CD4-positive, alpha-beta T cell (primary cell): ENCODE results near the gene SPECC1. TPM values are rescaled to one million over a fixed set of nuclear protein-coding genes. Genes with fewer than 3 reads are reported as not detected.

Experiments
- ATAC-seq: fragments of 200-7000 bp; cut with Tn5 transposase; one replicate; pipeline ENCODE4 v1.10.0; 2022; ENCODE audit warnings: mild to moderate bottlenecking; ENCODE audit not compliant: poor library complexity
- CTCF ChIA-PET: fragments of 350-600 bp; sonication (Branson Sonifier 250); formaldehyde crosslinking; loops from one replicate; lab custom pipeline; 2021; ENCODE audit warnings: antibody characterized with exemption, inconsistent platforms; lab: Charles Lee
- POLR2A ChIA-PET: fragments of 350-600 bp; sonication (Branson Sonifier 250); formaldehyde crosslinking; loops from one replicate; lab custom pipeline; 2021; ENCODE audit warnings: antibody characterized with exemption, inconsistent platforms; lab: Charles Lee
- DNase-seq, 14 experiments: peaks; one replicate each; pipeline ENCODE4 v3.0.0-alpha.2; 2013 to 2020; ENCODE audit warnings: mixed read lengths in 2 of 14
- H3K27ac ChIP-seq, 2 donors: one replicate each; pipeline versions ENCODE4 v1.5.1 to v1.7.0; 2013; ENCODE audit warnings: low read length in 2 of 2, low read depth in 1 of 2, mild to moderate bottlenecking in 1 of 2
- H3K27me3 ChIP-seq, 2 experiments: 1 replicate in 1 of 2; 2 replicates in 1 of 2; pipeline versions ENCODE4 v1.6.1 to v1.7.0; 2013; ENCODE audit warnings: low read length in 2 of 2, control low read depth in 1 of 2, mild to moderate bottlenecking in 1 of 2, moderate library complexity in 1 of 2; ENCODE audit not compliant: insufficient read depth in 2 of 2, control insufficient read depth in 1 of 2
- H3K36me3 ChIP-seq: one replicate; pipeline ENCODE4 v1.6.1; 2013; ENCODE audit warnings: low read length, control low read depth; ENCODE audit not compliant: insufficient read depth
- H3K4me1 ChIP-seq: one replicate; pipeline ENCODE4 v1.6.1; 2013; ENCODE audit warnings: low read length, control low read depth; ENCODE audit not compliant: insufficient read depth
- H3K4me3 ChIP-seq: one replicate; pipeline ENCODE4 v1.5.1; 2013; ENCODE audit warnings: mild to moderate bottlenecking, low read length, moderate library complexity
- H3K9me3 ChIP-seq, 2 experiments: 1 replicate in 1 of 2; 2 replicates in 1 of 2; pipeline versions ENCODE4 v1.6.1 to v1.7.0; 2013; ENCODE audit warnings: low read length in 2 of 2, mild to moderate bottlenecking in 2 of 2, control low read depth in 1 of 2, moderate library complexity in 1 of 2; ENCODE audit not compliant: control insufficient read depth in 1 of 2, insufficient read depth in 1 of 2
- H3K27ac Mint-ChIP-seq: one replicate; pipeline ENCODE4 v1.8.0; 2020; ENCODE audit warnings: mixed read lengths
- H3K27me3 Mint-ChIP-seq: one replicate; pipeline ENCODE4 v1.8.0; 2021; ENCODE audit warnings: mixed read lengths
- H3K36me3 Mint-ChIP-seq: one replicate; pipeline ENCODE4 v1.8.0; 2021; ENCODE audit warnings: low read depth, mixed read lengths
- H3K4me1 Mint-ChIP-seq: one replicate; pipeline ENCODE4 v1.8.0; 2021; ENCODE audit warnings: low read depth, mixed read lengths
- H3K4me3 Mint-ChIP-seq: one replicate; pipeline ENCODE4 v1.8.0; 2020; ENCODE audit warnings: mild to moderate bottlenecking, mixed read lengths
- H3K9me3 Mint-ChIP-seq: one replicate; pipeline ENCODE4 v1.8.0; 2020; ENCODE audit warnings: mixed read lengths
- intact Hi-C, 2 experiments: fragments of 100-400 bp; cut with DNase I in 1 of 2; cut with micrococcal nuclease in 1 of 2; formaldehyde crosslinking; loops; one replicate each; pipeline versions ENCODE4 v1.15.1 to v1.9.0; 2023 to 2025; cut with DNase I, micrococcal nuclease
- total RNA-seq, 174 experiments: library from RNA in 2 of 174; stranded (reverse) in 2 of 174; gene quantifications; one replicate each; pipeline ENCODE4 v1.2.3 and lab custom pipeline; 2021 to 2026
- TF ChIP-seq, protein P1 (sequence below): fragments of 200-600 bp; IDR thresholded peaks from one replicate; pipeline ENCODE4 v1.8.0; 2022; ENCODE audit warnings: antibody characterized with exemption, mild to moderate bottlenecking

SPECC1 gene
- total RNA-seq, 2 experiments from 2014 or later, result 4.3 to 4.4 TPM

DNA sequence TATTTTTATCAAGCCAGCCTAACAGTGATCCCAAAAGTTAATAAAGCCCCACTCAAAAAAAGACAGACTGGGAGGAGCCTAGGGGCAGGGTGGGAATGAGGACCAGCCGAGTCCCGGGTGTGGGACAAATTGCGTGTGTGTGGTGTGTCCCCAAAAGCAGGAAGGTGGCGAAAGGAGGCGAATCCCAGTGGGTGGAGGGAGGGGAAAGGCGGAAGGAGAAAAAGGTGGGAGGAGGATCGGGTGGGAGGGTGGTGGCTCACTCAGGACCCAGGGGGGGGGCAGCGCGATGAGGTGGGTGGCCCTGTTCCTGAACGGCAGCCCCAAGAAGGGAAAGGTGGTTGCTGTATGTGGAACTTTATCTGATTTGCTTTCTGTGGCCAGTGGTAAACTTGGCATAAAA is 102.4 kb downstream of the SPECC1 start:
- H3K27me3 ChIP-seq, result no peaks in the 10 kb centered on the region
- Mint-ChIP-seq H3K4me1 (no peaks in the 10 kb centered on the region), H3K27me3 (peaks cover 4% of the 10 kb centered on the region), H3K9me3 (no peaks in the 10 kb centered on the region), H3K36me3 (no peaks in the 10 kb centered on the region), H3K27ac (no peak overlapping the region), H3K4me3 (no peak overlapping the region)
- no peak for DNase-seq
- H3K27ac ChIP-seq, result no peak overlapping the region
- POLR2A ChIA-PET, result no interaction called here
- no peaks in the 10 kb centered on the region for H3K36me3 ChIP-seq
- no peak overlapping the region for H3K4me3 ChIP-seq
- ATAC-seq, result no peak
- TF ChIP-seq, protein P1, sequence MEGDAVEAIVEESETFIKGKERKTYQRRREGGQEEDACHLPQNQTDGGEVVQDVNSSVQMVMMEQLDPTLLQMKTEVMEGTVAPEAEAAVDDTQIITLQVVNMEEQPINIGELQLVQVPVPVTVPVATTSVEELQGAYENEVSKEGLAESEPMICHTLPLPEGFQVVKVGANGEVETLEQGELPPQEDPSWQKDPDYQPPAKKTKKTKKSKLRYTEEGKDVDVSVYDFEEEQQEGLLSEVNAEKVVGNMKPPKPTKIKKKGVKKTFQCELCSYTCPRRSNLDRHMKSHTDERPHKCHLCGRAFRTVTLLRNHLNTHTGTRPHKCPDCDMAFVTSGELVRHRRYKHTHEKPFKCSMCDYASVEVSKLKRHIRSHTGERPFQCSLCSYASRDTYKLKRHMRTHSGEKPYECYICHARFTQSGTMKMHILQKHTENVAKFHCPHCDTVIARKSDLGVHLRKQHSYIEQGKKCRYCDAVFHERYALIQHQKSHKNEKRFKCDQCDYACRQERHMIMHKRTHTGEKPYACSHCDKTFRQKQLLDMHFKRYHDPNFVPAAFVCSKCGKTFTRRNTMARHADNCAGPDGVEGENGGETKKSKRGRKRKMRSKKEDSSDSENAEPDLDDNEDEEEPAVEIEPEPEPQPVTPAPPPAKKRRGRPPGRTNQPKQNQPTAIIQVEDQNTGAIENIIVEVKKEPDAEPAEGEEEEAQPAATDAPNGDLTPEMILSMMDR, result no peak
- CTCF ChIA-PET, result no interaction called here
- intact Hi-C loops, result loop anchor here in 1 of 2 experiments (10.0 kb wide), 2 partner anchors 337 to 597 kb away; no protein-coding TSS in a partner anchor
- no peaks in the 10 kb centered on the region for H3K9me3 ChIP-seq
- H3K4me1 ChIP-seq, result no peaks in the 10 kb centered on the region

DNA sequence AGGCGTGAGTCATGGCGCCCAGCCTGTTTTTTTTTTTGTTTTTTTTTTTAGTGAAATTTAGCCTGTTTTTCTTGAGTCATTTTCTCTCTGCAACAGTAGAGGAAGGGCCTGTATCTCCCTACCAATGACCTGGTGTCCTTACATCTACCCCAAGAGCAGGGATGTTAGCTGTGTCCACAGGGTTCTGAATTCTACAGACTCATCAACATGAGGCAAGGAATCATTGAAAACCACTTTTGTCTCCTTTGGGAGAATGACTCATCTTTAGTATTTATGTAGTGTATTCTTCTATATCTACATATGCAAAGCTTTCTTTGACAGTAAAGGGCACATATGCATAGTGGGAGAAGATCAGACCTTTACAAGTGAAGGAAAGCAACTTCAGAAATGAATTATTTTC is 105.3 kb downstream of the SPECC1 start:
- Histone ChIP-seq H3K36me3 (no peaks in the 10 kb centered on the region), H3K4me1 (no peaks in the 10 kb centered on the region), H3K27ac (no peak overlapping the region), H3K9me3 (no peaks in the 10 kb centered on the region), H3K4me3 (no peak overlapping the region), H3K27me3 (no peaks in the 10 kb centered on the region)
- ATAC-seq, result no peak
- peaks cover 7% of the 10 kb centered on the region for H3K27me3 Mint-ChIP-seq
- DNase-seq, result no peak
- POLR2A ChIA-PET, result interaction anchor here (0.7 kb wide), 1 partner anchor 26 kb away, joined by 3 read pairs; no protein-coding TSS in a partner anchor
- TF ChIP-seq, protein P1, result no peak
- H3K4me1 Mint-ChIP-seq, result no peaks in the 10 kb centered on the region
- no peak overlapping the region for H3K4me3 Mint-ChIP-seq
- H3K27ac Mint-ChIP-seq, result no peak overlapping the region
- no peaks in the 10 kb centered on the region for H3K9me3 Mint-ChIP-seq
- intact Hi-C loops, result loop anchor here in 1 of 2 experiments (10.0 kb wide), 2 partner anchors 340 to 600 kb away; no protein-coding TSS in a partner anchor
- H3K36me3 Mint-ChIP-seq, result no peaks in the 10 kb centered on the region
- CTCF ChIA-PET, result no interaction called here

DNA sequence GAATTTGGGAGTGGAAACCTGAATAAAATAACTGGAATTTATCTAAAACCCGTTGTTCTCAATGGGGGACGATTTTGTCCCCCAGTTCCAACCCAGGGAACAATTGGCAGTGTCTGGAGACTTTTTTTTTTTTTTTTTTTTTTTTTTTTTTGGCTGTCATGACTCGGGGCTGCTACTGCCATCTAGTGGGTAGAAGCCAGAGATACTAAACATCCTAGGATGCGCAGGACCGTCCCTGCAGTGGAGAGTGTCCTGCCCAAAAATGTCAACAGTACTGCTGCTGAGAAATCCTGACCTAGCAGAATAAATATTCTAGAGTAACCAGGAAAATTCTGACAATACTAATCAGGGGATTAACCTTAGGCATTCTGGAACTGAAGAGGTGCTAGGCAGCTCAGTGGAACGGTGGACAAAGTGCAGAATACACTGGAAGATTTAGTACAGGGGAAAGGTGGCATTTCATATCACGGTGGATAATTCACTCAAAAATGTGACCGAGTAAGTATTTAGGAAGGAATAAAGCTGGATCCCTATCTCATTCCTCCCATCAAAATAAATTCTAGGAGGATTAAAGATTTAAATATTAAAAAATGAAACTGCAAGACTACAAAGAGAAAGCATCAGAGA is 107.6 kb downstream of the SPECC1 start:
- Mint-ChIP-seq H3K4me3 (no peak overlapping the region), H3K27ac (no peak overlapping the region), H3K27me3 (peaks cover 12% of the 10 kb centered on the region), H3K36me3 (no peaks in the 10 kb centered on the region), H3K4me1 (no peaks in the 10 kb centered on the region), H3K9me3 (no peaks in the 10 kb centered on the region)
- no peaks in the 10 kb centered on the region for H3K4me1 ChIP-seq
- DNase-seq (peak; percentile 23 to 83 (median 42)), ATAC-seq (peak; percentile 85)
- TF ChIP-seq, protein P1, result peak; percentile 84
- ChIA-PET POLR2A (interaction anchor here (0.6 kb wide), 1 partner anchor 124 kb away, joined by 3 read pairs; no protein-coding TSS in a partner anchor), CTCF (interaction anchor here (1.0 to 1.5 kb wide), 2 partner anchors 104 to 124 kb away, joined by 3 read pairs; no protein-coding TSS in a partner anchor)
- H3K9me3 ChIP-seq, result no peaks in the 10 kb centered on the region
- H3K4me3 ChIP-seq, result no peak overlapping the region
- no peaks in the 10 kb centered on the region for H3K27me3 ChIP-seq
- H3K36me3 ChIP-seq, result no peaks in the 10 kb centered on the region
- intact Hi-C loops, result loop anchor here (1.0 to 10.0 kb wide), 4 partner anchors 123 to 602 kb away; no protein-coding TSS in a partner anchor
- H3K27ac ChIP-seq, result no peak overlapping the region
